ENCODE data around the gene ZNF10.

ZNF10 gene

GRCh38 chr12:133201888-133202287 lies 71.5 kb downstream of the ZNF10 start:
- no peak for DNase-seq (ENCODE audit: low read depth)

DNA sequence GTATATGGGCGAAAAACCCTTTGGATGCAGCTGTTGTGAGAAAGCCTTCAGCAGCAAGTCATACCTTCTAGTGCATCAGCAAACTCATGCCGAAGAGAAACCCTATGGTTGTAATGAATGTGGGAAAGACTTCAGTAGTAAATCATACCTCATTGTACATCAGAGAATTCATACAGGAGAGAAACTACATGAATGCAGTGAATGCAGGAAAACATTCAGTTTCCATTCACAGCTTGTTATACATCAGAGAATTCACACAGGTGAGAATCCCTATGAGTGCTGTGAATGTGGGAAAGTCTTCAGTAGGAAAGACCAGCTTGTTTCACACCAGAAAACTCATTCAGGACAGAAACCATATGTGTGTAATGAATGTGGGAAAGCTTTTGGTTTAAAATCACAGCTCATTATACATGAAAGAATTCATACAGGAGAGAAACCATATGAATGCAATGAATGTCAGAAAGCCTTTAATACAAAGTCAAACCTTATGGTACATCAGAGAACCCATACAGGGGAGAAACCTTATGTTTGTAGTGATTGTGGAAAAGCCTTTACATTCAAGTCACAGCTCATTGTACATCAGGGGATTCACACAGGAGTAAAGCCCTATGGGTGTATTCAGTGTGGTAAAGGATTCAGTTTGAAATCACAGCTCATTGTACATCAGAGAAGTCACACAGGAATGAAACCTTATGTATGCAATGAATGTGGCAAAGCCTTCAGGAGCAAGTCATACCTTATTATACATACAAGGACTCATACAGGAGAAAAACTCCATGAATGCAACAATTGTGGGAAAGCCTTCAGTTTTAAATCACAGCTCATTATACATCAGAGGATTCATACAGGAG lies 72.3 kb downstream of the ZNF10 start:
- DNase-seq (ENCODE audit: low read depth), result no peak

GRCh38 chr12:133203344-133204263 lies 73.2 kb downstream of the ZNF10 start:
- no peak for DNase-seq (ENCODE audit: low read depth)

DNA sequence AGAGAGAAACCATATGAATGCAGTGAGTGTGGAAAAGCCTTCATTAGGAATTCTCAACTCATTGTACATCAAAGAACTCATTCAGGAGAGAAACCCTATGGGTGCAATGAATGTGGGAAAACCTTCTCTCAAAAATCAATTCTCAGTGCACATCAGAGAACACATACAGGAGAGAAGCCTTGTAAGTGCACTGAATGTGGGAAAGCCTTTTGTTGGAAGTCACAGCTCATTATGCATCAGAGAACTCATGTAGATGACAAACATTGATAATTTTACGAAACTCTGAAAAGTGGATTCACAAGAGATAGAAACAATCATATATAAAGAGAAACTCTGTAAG lies 73.8 kb downstream of the ZNF10 start:
- no peak for DNase-seq (ENCODE audit: low read depth)

- DNase-seq (ENCODE audit: low read depth), result no peak
These were observed 76.0 kb downstream of the ZNF10 start for GRCh38 chr12:133206390-133206789.

All from fibroblast of the conjunctiva (primary cell).